Hematopoietic multipotent progenitor cell treated with erythropoietin and hydrocortisone succinate and interleukin-3 and kit ligand, for 6 days (in vitro differentiated cells): Measurements from ENCODE around the gene BRS3.
"Not testable (repeated sequence)": the region's sequence is repeated elsewhere in the genome, so short reads cannot be mapped to it uniquely, and the experiment has no call there.

Experiments used
- DNase-seq: peaks from one replicate; pipeline ENCODE4 v3.0.0-alpha.2; 2015

BRS3 gene

GRCh38 chrX:136487647-136488046 lies at the start of gene BRS3:
Gene BRS3 (plus strand): TSS chrX:136487947. CDS start chrX:136488115, 168 bp downstream.
- no peak for DNase-seq

- DNase-seq, result no peak
Observed at GRCh38 chrX:136438192-136438591, 49.6 kb upstream of the BRS3 start.

- DNase-seq, result not testable (repeated sequence)
Observed at GRCh38 chrX:136445674-136446073, 42.1 kb upstream of the BRS3 start.

- no peak for DNase-seq
Observed at GRCh38 chrX:136446208-136446607, 41.5 kb upstream of the BRS3 start.

GRCh38 chrX:136447308-136447707 lies 40.4 kb upstream of the BRS3 start:
- DNase-seq, result no peak

- no peak for DNase-seq
Observed at GRCh38 chrX:136447968-136448367, 39.8 kb upstream of the BRS3 start.

- DNase-seq, result no peak
Observed at GRCh38 chrX:136450050-136450830, 37.5 kb upstream of the BRS3 start.

GRCh38 chrX:136452614-136453013 lies 35.1 kb upstream of the BRS3 start:
- no peak for DNase-seq

- no peak for DNase-seq
Observed at GRCh38 chrX:136453114-136453513, 34.6 kb upstream of the BRS3 start.

GRCh38 chrX:136453771-136454170 lies 34.0 kb upstream of the BRS3 start:
- no peak for DNase-seq

GRCh38 chrX:136456133-136456532 lies 31.6 kb upstream of the BRS3 start:
- no peak for DNase-seq

GRCh38 chrX:136457303-136457917 lies 30.3 kb upstream of the BRS3 start:
- no peak for DNase-seq

GRCh38 chrX:136464589-136464988 lies 23.2 kb upstream of the BRS3 start:
- DNase-seq, result no peak

GRCh38 chrX:136467303-136467702 lies 20.4 kb upstream of the BRS3 start:
- no peak for DNase-seq

- no peak for DNase-seq
Observed at GRCh38 chrX:136468391-136469103, 19.2 kb upstream of the BRS3 start.

- DNase-seq, result no peak
Observed at GRCh38 chrX:136473663-136474062, 14.1 kb upstream of the BRS3 start.

- DNase-seq, result no peak
Observed at GRCh38 chrX:136475236-136475635, 12.5 kb upstream of the BRS3 start.

GRCh38 chrX:136476501-136476900 lies 11.2 kb upstream of the BRS3 start:
- no peak for DNase-seq

- DNase-seq, result no peak
Observed at GRCh38 chrX:136477026-136477425, 10.7 kb upstream of the BRS3 start.

GRCh38 chrX:136480383-136480782 lies 7.4 kb upstream of the BRS3 start:
- DNase-seq, result no peak

- DNase-seq, result no peak
Observed at GRCh38 chrX:136488706-136489105, 959 bp downstream of the BRS3 start.

GRCh38 chrX:136491832-136492231 lies 4.1 kb downstream of the BRS3 start:
- no peak for DNase-seq

- no peak for DNase-seq
Observed at GRCh38 chrX:136493011-136493410, 5.3 kb downstream of the BRS3 start.

GRCh38 chrX:136495043-136495442 lies 7.3 kb downstream of the BRS3 start:
- DNase-seq, result peak; percentile 35
